Skin epidermis (tissue), 12 donors: ENCODE measurements around the gene GNAZ.
"Not testable (repeated sequence)": the region's sequence is repeated elsewhere in the genome, so short reads cannot be mapped to it uniquely, and the experiment has no call there.

Experiments
- H3K27ac ChIP-seq, 21 experiments: fragments of 200-600 bp; sonication (generic) in 11 of 21; one replicate each; pipeline ENCODE4 v1.5.0; 2020; ENCODE audit warnings: mild to moderate bottlenecking in 3 of 21, inconsistent platforms in 2 of 21, moderate library complexity in 2 of 21
- H3K4me3 ChIP-seq, 7 experiments: fragments of 200-600 bp; sonication (generic) in 2 of 7; one replicate each; pipeline ENCODE4 v1.5.0; 2020; ENCODE audit warnings: inconsistent platforms in 2 of 7, mild to moderate bottlenecking in 2 of 7, moderate library complexity in 1 of 7

GNAZ gene

DNA sequence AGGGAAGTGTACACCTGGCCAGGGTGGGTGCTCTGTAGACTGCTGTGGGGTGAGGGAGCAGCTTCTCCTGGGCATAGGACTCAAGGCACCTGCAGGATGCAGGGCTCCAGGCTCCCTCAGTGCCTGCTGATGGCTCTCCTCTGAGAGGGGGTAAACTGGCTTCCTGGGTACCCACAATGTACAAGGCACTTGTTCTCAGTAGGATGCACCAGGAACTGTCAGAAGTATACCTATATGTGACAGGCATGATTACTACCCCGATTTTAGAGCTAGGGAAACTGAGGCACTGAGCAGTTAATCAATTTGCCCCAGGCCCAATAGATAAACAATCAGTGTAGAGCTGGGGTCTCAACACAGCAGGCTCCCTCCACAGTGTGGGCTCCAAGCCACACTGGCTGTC is 31.4 kb upstream of the GNAZ start:
- Histone ChIP-seq H3K4me3 (no peak overlapping the region), H3K27ac (no peak overlapping the region)

DNA sequence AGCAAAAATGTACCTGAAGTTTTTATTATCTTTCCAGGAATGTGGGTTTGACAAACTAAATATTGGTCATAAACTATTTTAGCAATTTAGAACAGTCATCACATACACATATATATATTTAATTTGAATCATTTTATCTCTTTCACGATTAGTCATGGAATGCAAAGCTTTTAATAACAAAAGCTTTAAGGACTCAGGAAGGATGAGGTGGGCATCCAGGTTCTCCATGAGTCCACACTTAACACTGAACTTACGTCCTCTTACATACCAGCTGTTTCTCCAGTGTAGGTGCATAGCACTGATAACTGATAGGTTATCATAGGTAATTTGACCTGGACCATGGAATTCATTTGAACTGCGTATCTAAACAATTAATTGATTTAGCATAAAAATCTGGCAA is 28.1 kb upstream of the GNAZ start:
- H3K27ac ChIP-seq, result no peak overlapping the region
- H3K4me3 ChIP-seq, result no peak overlapping the region

DNA sequence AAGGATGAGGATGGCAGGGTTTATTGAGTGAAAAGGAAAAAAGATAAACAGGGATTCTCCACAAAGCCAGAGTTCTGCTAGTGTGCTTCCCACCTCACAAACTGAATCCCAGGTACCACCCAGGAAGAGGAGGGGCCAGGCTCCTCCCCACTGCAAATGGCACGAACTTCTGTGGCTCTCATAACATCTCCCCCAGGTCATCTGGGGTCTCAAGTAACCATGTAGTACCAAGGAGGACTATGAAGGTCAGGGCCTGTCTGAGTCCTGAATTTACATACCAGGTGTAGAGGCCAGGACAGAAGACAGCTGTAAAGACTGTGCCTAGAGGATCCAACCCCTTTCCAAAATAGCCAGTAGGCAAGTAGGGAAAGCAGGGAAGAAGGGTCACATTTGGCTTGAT is 25.7 kb upstream of the GNAZ start:
- H3K4me3 ChIP-seq, result no peak overlapping the region
- H3K27ac ChIP-seq, result no peak overlapping the region

DNA sequence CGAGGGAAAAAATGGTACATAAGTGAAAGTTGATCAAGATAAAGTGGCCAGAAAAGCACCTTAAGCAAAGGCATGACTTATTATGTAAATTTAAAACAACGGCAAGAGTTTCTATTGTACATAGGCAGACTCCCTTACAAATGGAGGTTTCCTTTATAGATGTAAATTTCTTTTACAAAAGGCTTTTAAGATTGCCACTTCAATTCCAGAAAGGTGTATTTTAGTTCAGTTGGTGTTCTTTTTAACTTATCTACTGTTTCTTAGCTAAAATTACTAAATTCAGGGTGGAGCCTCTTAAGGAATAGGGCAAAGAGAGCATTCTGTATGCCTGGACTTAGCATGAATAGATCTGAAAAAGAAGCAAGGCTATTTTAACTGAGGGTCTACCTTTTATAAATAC is 24.9 kb upstream of the GNAZ start:
- H3K27ac ChIP-seq, result no peak overlapping the region
- no peak overlapping the region for H3K4me3 ChIP-seq

DNA sequence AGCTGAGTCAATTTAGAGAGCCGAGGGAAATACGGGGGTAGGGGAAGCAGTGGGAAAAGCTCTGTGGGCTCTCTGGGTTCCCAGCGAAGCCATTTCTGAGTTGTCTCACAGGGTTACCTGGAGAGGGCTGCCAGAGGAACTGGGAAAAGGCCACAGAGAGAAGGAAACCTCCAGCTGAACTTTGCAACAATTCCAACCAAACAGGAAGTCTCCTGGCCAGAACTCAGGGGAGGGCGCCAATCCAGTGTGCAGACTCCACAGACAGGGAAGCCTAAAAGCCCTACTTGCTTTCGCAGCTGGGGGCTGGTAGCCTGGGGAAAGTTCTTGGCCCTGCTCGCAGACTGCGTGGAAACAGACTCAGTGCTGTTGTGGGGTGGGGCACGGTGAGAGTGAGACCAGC is 23.1 kb upstream of the GNAZ start:
- H3K4me3 ChIP-seq, result no peak overlapping the region
- H3K27ac ChIP-seq, result no peak overlapping the region

DNA sequence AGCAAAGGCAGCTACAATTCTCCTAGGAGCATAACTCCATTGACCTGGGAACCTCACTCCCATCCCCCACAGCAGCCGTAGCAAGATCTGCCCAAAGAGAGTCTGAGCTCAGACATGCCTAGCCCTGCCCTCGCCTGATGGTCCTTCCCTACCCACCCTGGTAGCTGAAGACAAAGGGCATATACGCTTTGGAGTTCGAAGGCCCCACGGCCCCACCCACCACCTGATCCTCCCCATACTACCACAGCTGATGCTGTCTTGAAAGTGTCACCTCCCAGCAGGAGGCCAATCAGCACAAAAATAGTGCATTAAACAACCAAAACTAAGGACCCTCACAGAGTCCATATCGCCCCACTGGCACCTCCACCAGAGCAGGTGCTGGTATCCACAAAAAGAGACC is 22.6 kb upstream of the GNAZ start:
- no peak overlapping the region for H3K27ac ChIP-seq
- H3K4me3 ChIP-seq, result no peak overlapping the region

DNA sequence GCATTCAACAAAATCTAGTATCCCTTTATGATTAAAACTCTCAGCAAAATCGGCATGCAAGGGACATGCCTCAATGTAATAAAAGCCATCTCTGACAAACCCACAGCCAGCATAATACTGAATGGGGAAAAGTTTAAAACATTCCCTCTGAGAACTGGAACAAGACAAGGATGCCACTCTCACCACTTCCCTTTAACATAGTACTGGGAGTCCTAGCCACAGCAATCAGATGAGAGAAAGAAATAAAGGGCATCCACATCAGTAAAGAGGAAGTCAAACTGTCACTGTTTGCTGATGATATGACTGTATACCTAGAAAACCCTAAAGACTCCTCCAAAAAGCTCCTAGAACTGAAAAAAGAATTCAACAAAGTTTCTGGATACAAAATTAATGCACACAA is 19.8 kb upstream of the GNAZ start:
- not testable (repeated sequence) for H3K27ac ChIP-seq, H3K4me3 ChIP-seq

DNA sequence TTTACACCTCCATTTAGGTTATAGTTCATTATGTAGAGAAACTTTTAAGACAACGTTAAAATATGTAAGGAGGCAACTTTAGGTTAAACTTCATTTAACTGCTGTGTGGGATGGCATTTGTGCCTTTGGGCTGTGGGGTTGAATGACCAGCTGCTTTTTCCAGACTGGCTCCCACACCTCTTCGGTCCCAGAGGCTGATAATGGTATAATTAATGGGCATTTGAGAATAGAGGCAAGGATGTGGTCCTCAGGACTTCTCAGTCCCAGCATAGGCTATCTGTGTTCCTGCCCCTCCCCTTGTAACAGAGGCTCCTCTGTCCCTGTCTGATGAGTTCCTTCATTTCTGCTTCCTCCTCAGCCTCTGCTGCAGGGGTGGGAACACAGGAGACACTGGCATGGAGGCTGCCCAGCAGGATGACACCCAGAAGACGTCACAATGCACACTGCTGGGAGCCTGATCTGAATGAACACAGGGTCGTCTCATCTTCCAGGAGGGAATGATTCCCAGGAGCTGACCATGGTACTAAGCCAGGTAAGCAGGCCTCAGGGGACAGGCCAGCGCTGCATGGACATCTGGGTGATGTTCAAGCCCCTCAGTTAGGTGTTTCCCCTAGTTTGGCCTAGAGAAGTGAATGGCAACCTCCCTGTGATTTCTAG is 17.1 kb upstream of the GNAZ start:
- no peak overlapping the region for H3K4me3 ChIP-seq
- no peak overlapping the region for H3K27ac ChIP-seq

DNA sequence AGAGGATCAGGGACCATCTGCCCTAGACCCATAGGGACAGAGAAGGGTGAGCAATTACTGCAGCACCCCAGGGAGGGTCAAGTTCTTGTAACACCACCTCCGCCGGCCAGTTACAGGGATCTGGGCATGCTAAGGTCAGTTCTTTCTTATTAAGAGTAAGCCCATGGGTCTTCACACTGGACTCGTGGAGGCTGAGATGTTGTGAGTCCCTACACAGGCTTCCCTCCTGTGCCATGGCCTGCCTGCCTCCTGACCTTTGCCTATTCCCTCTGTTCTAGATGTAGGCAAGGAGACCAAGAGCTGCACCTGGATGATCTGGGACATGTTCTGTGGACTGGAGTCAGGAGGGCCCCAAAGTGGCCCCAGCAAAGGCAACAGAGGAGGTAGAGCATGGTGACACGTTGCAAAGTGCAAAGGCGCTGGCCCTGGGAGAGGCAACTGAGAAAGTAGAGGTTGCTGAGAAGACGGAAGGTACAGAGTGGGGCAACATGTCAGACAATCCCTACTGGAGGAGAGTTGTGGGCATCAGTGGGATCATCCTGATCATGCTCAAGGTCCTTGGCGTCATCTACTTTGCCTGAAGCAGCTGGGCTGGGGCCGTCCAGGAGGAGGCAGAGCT is 16.3 kb upstream of the GNAZ start:
- Histone ChIP-seq H3K4me3 (no peak overlapping the region), H3K27ac (no peak overlapping the region)

DNA sequence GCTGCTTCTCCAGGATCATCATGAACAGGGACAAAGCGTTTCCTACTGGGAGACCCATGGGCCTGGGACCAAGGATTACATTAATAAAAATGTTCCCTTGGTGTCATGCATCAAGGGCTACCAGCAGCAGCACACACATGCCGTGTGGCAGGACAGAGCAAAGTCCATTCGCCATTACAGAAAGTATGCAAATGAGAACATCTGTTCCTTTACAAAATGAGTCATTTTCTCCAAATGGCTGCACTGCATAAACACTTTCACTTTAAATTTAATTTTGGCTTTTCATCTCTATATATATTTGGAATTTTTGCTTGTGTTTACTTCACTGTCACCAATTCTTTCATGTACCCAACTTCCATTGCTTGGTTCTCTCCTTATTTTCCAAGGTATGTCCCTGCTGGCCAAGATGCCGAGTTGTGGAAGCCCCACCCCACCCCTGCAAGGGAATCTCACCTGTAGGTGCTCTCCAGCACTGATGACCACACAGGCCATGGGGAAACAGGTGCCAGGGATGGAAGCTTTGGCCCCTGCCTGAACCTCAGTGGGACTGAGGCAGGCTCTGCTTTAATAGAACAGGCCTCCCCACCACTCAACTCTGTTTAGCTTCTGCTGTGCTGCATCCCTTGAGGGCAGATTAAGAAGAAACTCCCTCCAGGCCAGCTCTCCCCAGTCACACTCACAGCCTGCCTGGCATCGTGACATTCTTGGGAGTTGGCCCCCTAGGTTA is 15.6 kb upstream of the GNAZ start:
- H3K27ac ChIP-seq, result no peak overlapping the region
- H3K4me3 ChIP-seq, result no peak overlapping the region

DNA sequence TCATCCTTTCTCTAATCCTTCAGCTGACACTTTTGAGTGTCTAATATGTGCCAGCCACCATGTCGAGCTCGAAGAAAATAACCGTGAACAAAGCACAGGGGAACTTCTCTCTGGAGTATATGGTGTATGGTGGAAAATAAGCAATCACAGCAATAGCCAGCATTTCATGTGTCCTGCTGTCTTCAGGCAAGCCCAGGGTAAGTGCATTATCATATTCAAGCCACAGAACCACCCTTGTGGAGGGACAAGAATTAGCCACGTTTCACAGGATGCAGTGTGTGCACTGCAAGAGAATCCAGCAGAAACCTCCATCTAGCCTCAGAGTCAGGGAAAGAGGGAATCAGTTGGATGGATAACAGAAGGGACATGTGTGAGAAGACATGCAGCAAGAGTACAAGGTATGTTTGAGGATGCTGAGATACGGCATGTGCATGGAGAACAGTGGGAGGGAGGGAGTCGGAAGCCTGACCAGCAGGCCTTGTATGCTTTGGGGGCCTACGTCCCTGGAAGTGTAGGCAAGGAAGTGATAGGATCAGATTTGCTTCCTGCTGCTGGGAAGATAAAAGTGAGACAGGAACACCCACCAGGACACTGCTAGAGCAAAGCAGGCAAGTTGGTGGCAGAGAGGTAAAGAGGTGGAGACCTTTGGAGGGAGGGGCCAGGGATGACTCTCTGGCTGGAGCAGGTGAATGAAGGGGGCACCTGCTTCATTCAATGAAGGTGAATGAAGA is 14.7 kb upstream of the GNAZ start:
- no peak overlapping the region for H3K27ac ChIP-seq
- no peak overlapping the region for H3K4me3 ChIP-seq

DNA sequence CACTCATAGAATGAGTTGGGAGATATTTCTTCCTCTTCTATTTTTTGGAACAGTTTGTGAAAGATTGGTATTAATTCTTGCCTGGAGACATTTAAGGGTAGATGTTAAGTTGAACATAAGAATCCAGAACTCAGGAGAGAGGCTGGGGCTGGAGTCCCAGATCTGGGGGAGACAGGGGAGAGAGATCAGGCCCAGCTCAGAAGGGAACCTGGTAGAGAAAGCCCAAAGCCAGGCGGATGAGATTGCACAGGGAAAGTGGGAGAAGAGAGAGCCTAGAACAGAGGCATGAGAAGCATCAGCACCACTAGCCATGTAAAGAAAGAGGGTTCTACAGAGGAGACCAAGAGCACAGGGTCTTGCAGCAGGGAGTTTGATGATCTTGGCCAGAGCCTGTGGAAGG is 13.0 kb upstream of the GNAZ start:
- Histone ChIP-seq H3K27ac (no peak overlapping the region), H3K4me3 (no peak overlapping the region)

DNA sequence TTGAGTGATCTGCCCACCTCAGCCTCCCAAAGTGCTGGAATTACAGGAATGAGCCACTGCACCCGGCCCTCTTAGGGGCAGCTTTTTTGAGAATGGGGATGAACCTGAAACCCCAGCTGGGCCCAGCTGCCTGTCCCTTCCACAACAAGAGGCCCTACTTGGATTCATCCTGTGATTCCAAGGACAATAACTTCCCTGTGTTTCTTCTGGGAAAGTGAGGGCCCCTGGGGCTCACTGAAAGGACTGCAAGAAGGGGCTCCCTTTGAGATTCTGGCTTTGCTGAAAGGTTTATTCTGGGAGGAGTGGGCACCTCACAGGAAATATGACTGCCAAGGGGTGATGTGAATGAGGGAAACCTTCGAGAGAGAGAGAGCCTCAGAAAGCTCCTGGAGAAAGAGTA is 12.3 kb upstream of the GNAZ start:
- Histone ChIP-seq H3K27ac (no peak overlapping the region), H3K4me3 (no peak overlapping the region)

DNA sequence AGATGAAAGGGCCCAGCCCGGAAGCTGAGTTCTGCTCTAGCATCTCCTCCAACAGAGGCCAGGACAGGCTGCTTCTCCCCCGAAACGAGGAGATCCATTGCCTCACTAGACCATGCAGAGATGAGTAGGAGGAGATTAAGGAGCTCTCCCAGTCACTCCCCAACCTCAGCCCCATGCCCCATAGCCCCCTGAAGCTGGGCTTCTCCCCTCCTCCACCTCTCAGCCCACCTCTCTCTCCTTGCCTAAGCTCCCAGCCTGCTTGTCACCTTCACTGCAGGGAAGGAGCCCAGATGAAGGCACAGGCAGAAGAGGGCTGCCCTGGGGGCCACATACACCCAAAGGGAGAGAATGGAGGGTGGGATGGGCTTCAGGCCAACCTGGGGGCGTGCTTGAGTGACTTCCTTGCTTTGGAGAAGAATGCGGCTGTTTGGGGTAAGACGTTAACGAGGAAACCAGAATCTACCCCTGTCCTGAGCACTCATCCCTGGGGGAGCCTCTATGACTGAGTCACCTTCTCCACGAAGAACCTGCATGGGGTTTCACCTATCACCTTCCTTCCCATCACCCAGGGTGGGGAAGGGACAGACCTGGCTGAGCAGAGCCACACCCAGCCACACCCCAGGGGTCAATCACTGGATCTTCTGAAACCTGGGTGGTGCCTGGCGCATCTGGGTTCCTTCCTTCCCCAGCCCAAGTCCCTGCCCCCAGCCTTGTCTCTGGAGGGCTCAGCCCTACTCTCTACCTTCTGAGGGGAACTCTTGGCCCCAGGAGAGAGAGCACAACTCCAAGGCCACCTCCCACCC is 11.6 kb upstream of the GNAZ start:
- no peak overlapping the region for H3K27ac ChIP-seq

DNA sequence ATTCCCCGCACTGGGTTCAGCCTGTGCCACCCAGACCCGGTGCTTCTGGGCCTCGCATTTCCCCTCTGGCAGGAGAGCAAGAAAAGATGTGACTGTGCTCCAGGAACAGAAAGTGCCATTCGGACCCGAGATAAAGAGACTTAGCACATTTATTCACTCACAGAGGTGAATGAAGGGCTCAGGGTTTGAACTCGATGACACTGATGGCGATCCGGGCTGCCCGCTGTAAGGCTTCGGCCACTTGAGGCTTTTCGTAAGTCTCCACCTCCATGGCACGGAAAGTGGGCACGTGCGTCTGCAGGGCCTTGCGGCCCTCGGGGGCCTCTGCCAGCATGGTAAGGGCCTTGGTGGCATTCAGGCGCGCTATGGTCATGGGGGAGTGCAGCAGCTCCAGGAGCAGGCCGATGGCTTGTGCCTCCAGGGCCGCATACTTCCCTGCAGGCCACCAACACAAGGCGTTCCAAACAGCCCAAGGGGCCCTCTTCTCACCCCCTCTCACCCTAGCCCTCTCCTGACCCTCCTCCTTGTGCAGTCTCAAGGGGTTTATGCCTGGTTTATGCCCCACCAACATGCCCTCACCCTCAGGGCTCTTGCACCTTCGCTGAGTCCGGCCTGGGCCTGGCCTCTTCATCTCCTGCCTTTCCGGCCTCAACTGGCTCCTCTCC is 10.9 kb upstream of the GNAZ start:
- H3K27ac ChIP-seq, result no peak overlapping the region
- no peak overlapping the region for H3K4me3 ChIP-seq

More for the DNA sequence above, 11.6 kb upstream of the GNAZ start:
- H3K4me3 ChIP-seq, result no peak overlapping the region

DNA sequence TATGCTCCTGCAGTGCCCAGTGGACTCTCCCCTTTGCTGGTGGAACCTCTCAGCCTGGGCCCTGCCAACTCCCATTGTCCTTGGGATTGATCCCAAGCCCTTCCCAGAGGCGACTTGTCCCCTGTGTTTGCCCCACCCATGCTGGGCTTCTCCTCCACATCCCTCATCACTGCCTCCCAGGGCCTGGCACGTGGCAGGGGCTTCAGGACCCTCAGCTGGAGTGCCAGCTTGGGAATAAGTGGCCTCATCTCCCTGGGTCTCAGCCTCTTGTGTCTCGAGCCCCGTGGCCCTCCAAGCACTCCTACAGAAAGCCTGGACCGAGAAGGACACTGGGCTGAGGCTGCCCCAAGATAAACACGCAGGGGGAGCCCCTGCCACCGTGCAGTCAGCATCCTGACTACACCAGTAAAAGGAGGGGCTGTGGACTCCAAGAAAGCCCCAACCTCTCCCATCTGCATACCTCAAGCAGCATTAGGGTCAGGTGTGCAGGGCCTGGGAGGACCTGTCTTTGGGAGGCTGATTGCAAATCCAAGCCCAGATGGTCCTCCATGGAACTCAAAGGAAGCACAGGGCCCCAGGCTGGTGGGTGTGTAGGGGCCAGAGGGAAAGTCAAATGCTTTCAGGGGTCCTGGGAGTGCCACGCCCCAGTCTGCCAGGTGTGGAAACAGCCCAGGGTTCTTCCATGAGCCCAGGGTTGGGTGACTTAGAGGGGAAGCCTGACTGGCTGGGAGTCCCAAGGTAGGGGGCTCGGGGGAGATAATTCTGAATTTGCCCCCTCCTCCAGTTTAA is 9.5 kb upstream of the GNAZ start:
- Histone ChIP-seq H3K4me3 (no peak overlapping the region), H3K27ac (no peak overlapping the region)

DNA sequence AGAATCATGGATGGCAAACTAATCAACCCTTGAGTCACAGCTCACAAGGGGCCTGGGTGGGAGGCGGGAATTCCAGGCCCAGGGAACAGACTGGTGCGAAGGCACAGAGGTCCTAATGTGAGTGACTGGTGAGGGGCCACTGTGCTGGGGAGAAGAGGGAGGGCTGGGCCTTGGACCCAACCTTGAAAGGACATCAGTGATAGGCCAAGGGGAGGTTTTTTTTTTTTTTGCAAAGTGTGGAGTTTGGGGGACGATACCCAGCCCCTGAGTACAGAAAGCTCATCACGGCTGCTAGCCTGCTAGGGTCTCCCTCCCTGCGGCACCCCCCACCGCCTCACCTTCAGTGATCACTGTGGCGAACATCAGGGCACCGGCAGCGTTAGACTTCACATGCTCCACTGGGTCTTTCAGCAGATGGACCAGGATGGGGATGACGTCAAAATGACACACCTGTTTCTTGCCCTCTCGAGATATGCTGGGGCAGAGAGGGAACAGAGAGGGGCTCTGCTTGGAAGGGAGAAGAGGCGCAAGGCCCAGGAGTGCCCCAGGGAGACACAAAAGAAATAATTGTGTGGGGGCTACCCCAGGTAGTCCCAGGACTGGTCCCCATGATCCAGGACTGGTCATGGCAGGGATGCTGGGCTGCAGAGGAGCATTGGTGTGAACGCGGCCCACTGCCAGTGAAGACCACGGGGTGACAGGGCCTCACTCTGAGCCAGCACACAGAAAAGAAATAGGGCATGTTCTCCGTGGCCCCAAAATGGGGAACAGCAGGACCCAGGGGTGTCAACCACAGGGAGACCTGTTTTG is 8.6 kb upstream of the GNAZ start:
- Histone ChIP-seq H3K27ac (no peak overlapping the region), H3K4me3 (no peak overlapping the region)
